SK-N-DZ (cell line): ENCODE measurements around the gene ERCC6L.
"Not testable (repeated sequence)": the region's sequence is repeated elsewhere in the genome, so short reads cannot be mapped to it uniquely, and the experiment has no call there.

Experiments
- DNase-seq: peaks from one replicate; pipeline ENCODE4 v3.0.0-alpha.2; 2015; ENCODE audit warnings: low spot score
- small RNA-seq, 2 experiments: library from RNA; depleted of rRNA; stranded (forward); fragments of <200 nt; gene quantifications; one replicate each; pipeline ENCODE3, GENCODE V24; 2014

ERCC6L gene

DNA sequence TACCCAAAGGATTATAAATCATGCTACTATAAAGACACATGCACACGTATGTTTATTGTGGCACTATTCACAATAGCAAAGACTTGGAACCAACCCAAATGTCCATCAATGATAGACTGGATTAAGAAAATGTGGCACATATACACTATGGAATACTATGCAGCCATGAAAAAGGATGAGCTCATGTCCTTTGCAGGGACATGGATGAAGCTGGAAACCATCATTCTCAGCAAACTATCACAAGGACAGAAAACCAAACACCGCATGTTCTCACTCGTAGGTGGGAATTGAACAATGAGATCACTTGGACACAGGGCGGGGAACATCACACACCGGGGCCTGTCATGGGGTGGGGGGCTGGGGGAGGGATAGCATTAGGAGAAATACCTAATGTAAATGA is 62.5 kb downstream of the ERCC6L start:
- not testable (repeated sequence) for DNase-seq

DNA sequence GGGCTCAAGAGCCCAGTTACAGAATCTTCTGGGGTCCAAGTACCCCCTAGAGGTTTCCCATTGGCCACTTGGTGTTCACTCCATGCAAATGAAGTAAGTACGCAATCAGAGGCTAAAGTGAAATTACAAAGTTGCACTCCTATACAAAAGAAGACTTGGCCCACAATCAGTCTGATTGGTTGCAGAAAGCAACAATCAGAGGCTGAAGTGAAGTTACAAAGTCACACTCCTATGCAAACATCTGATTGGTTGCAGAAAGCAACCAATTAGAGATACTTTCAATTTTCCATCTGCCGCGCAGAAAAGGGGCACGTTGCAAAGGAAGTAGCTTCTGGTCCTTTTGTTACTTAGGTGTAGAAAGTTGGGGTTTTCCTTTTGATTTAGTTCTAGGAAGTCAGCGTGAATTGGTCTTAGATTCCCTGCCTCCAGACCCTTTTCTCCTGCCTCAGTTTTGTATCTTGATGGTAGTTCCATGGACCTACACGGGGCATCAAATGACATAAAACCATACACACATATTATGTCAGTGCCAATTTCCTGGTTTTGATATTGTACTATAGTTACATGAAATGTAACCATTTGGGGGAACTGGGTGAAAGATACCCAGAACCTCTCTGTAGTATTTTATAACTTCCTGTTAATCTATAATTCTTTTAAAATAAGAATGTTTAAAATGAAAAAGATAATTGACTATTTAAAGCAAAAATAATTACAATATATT is 69.7 kb downstream of the ERCC6L start:
- no peak for DNase-seq

DNA sequence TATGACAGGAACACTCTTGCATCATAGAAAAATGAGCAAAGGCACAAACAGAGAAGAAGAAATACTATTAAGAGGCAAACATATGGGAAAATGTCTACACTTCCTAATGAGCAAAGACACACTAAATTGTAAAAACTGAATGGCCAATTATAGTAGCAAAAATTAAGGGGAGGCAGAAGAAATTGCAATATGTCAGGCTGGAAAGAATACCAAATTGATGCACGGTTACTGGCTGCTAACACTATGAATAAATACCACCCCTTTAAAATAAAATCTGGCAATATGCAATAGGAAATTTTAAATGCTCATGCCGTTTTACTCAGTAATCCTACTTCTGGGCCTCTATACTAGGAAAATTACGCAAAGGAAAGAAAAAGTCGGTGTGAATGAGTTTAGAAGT is 73.3 kb downstream of the ERCC6L start:
- no peak for DNase-seq

DNA sequence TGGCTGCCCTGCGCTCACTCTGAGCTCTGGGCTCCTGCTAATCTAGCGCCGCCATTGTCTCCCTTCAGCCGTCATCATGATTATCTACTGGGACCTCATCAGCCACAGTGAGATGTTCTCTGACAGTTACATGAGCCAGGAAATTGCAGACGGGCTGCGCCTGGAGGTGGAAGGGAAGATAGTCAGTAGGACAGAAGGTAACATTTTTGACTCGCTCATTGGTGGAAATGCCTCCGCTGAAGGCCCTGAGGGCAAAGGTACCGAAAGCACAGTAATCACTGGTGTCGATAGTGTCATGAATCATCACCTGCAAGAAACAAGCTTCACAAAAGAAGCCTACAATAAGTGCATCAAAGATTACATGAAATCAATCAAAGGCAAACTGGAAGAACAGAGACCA is 79.1 kb downstream of the ERCC6L start:
- DNase-seq = peak; percentile 21

DNA sequence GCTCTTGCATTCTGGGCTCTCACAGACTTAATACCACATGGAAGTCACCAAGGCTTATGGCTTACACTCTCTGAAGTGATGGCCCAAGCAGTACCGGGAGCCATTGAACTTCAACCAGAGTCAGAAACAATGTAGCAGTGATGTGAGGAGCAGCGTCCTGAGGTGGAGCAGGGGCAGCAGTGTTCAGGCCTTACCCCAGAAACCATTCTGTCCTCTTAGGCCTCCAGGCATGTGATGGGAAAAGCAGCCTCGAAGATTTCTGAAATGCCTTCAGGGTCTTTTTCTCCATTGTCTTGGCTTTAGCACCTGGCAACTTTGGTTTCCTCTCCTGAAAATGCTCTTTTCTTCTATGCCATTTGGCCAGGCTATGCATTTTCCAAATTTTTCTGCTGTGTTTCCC is 80.1 kb downstream of the ERCC6L start:
- DNase-seq = no peak

Small RNA genes lying within 50 kb of the gene (small RNA-seq; reads per million reads assigned to genes)
- 0 reads per million in 2 experiments for gene RF00019
